CD4-positive, alpha-beta T cell (primary cell): ENCODE results near the gene KRT13. TPM values are rescaled to one million over a fixed set of nuclear protein-coding genes. Genes with fewer than 3 reads are reported as not detected.

Experiments
- ATAC-seq: fragments of 200-7000 bp; cut with Tn5 transposase; one replicate; pipeline ENCODE4 v1.10.0; 2022; ENCODE audit warnings: mild to moderate bottlenecking; ENCODE audit not compliant: poor library complexity
- CTCF ChIA-PET: fragments of 350-600 bp; sonication (Branson Sonifier 250); formaldehyde crosslinking; loops from one replicate; lab custom pipeline; 2021; ENCODE audit warnings: antibody characterized with exemption, inconsistent platforms; lab: Charles Lee
- POLR2A ChIA-PET: fragments of 350-600 bp; sonication (Branson Sonifier 250); formaldehyde crosslinking; loops from one replicate; lab custom pipeline; 2021; ENCODE audit warnings: antibody characterized with exemption, inconsistent platforms; lab: Charles Lee
- DNase-seq, 14 experiments: peaks; one replicate each; pipeline ENCODE4 v3.0.0-alpha.2; 2013 to 2020; ENCODE audit warnings: mixed read lengths in 2 of 14
- H3K27ac ChIP-seq, 2 donors: one replicate each; pipeline versions ENCODE4 v1.5.1 to v1.7.0; 2013; ENCODE audit warnings: low read length in 2 of 2, low read depth in 1 of 2, mild to moderate bottlenecking in 1 of 2
- H3K27me3 ChIP-seq, 2 experiments: 1 replicate in 1 of 2; 2 replicates in 1 of 2; pipeline versions ENCODE4 v1.6.1 to v1.7.0; 2013; ENCODE audit warnings: low read length in 2 of 2, control low read depth in 1 of 2, mild to moderate bottlenecking in 1 of 2, moderate library complexity in 1 of 2; ENCODE audit not compliant: insufficient read depth in 2 of 2, control insufficient read depth in 1 of 2
- H3K36me3 ChIP-seq: one replicate; pipeline ENCODE4 v1.6.1; 2013; ENCODE audit warnings: low read length, control low read depth; ENCODE audit not compliant: insufficient read depth
- H3K4me1 ChIP-seq: one replicate; pipeline ENCODE4 v1.6.1; 2013; ENCODE audit warnings: low read length, control low read depth; ENCODE audit not compliant: insufficient read depth
- H3K4me3 ChIP-seq: one replicate; pipeline ENCODE4 v1.5.1; 2013; ENCODE audit warnings: mild to moderate bottlenecking, low read length, moderate library complexity
- H3K9me3 ChIP-seq, 2 experiments: 1 replicate in 1 of 2; 2 replicates in 1 of 2; pipeline versions ENCODE4 v1.6.1 to v1.7.0; 2013; ENCODE audit warnings: low read length in 2 of 2, mild to moderate bottlenecking in 2 of 2, control low read depth in 1 of 2, moderate library complexity in 1 of 2; ENCODE audit not compliant: control insufficient read depth in 1 of 2, insufficient read depth in 1 of 2
- H3K27ac Mint-ChIP-seq: one replicate; pipeline ENCODE4 v1.8.0; 2020; ENCODE audit warnings: mixed read lengths
- H3K27me3 Mint-ChIP-seq: one replicate; pipeline ENCODE4 v1.8.0; 2021; ENCODE audit warnings: mixed read lengths
- H3K36me3 Mint-ChIP-seq: one replicate; pipeline ENCODE4 v1.8.0; 2021; ENCODE audit warnings: low read depth, mixed read lengths
- H3K4me1 Mint-ChIP-seq: one replicate; pipeline ENCODE4 v1.8.0; 2021; ENCODE audit warnings: low read depth, mixed read lengths
- H3K4me3 Mint-ChIP-seq: one replicate; pipeline ENCODE4 v1.8.0; 2020; ENCODE audit warnings: mild to moderate bottlenecking, mixed read lengths
- H3K9me3 Mint-ChIP-seq: one replicate; pipeline ENCODE4 v1.8.0; 2020; ENCODE audit warnings: mixed read lengths
- CTCF ChIP-seq: fragments of 200-600 bp; IDR thresholded peaks from one replicate; pipeline ENCODE4 v1.8.0; 2022; ENCODE audit warnings: antibody characterized with exemption, mild to moderate bottlenecking
- intact Hi-C, 2 experiments: fragments of 100-400 bp; cut with DNase I in 1 of 2; cut with micrococcal nuclease in 1 of 2; formaldehyde crosslinking; loops; one replicate each; pipeline versions ENCODE4 v1.15.1 to v1.9.0; 2023 to 2025; cut with DNase I, micrococcal nuclease
- total RNA-seq, 174 experiments: library from RNA in 2 of 174; stranded (reverse) in 2 of 174; gene quantifications; one replicate each; pipeline ENCODE4 v1.2.3 and lab custom pipeline; 2021 to 2026

KRT13 gene
- total RNA-seq, 2 experiments from 2014 or later: not detected

- TF ChIP-seq CTCF: no peak
- H3K9me3 ChIP-seq: no peaks in the 10 kb centered on the region
- peaks cover 12% of the 10 kb centered on the region for H3K4me1 ChIP-seq
- Mint-ChIP-seq H3K36me3 (no peaks in the 10 kb centered on the region), H3K27ac (no peak overlapping the region), H3K27me3 (no peaks in the 10 kb centered on the region), H3K4me1 (no peaks in the 10 kb centered on the region), H3K4me3 (no peak overlapping the region), H3K9me3 (no peaks in the 10 kb centered on the region)
- DNase-seq: no peak
- POLR2A ChIA-PET: no interaction called here
- ATAC-seq: no peak
- CTCF ChIA-PET: no interaction called here
- intact Hi-C loops: no loop called here
- no peaks in the 10 kb centered on the region for H3K36me3 ChIP-seq
- H3K27ac ChIP-seq: no peak overlapping the region
- no peak overlapping the region for H3K4me3 ChIP-seq
- H3K27me3 ChIP-seq: peaks cover 0 to 2% of the 10 kb centered on the region in 2 experiments
These were observed 19.1 kb downstream of the KRT13 start for GRCh38 chr17:41486316-41486715.

GRCh38 chr17:41484920-41485904 is 20.2 kb downstream of the KRT13 start:
- Histone ChIP-seq H3K4me3 (no peak overlapping the region), H3K27me3 (peaks cover 0 to 2% of the 10 kb centered on the region in 2 experiments), H3K36me3 (no peaks in the 10 kb centered on the region), H3K4me1 (peaks cover 5% of the 10 kb centered on the region), H3K9me3 (no peaks in the 10 kb centered on the region), H3K27ac (no peak overlapping the region)
- ATAC-seq: no peak
- ChIA-PET POLR2A (interaction anchor here (0.6 kb wide), 1 partner anchor 1666 kb away, joined by 3 read pairs; no protein-coding TSS in a partner anchor), CTCF (no interaction called here)
- H3K36me3 Mint-ChIP-seq: no peaks in the 10 kb centered on the region
- no peak overlapping the region for H3K27ac Mint-ChIP-seq
- H3K4me3 Mint-ChIP-seq: no peak overlapping the region
- DNase-seq: no peak
- no peaks in the 10 kb centered on the region for H3K9me3 Mint-ChIP-seq
- intact Hi-C loops: no loop called here
- TF ChIP-seq CTCF: no peak
- H3K27me3 Mint-ChIP-seq: no peaks in the 10 kb centered on the region
- H3K4me1 Mint-ChIP-seq: no peaks in the 10 kb centered on the region

DNA sequence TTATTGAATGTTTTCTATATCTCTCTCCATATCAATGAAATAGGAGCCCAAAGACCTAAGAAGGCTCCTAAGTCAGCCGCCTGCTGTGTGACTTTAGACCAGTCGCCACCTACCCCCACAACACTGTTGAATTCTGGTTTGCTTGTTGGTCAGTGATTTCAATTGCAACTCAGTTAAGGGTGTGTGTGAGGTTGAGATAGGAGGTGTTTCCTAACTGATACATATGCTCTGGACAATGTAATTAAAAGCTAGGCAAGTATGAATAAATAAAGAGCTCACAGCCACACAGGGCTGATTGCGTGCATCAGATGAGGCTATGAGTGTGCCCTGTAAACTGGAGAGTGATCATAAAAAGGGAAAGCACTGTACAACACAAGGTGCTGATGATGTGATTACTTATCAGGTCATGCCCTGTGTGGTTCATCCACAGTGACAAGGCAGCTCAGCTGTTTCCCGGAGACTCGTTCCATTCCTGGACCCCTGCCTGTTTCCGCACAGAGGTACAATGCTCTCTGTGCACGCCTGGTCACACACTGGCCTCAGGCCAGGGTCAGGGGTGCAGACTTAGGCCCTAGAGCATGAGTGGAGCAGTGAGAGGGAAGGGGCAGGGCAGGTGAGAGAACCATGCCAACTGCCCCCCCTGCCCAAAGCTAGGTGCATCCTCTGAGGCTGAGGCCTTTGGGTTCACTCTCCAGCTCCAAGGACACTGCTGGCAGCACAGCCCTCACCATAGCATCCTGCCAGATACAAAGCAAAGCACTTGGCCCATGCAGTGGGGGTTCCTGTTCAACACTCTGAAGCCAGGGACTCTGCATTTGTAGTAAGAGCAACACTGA is 21.2 kb downstream of the KRT13 start:
- CTCF ChIA-PET: no interaction called here
- no peaks in the 10 kb centered on the region for H3K36me3 Mint-ChIP-seq
- no peak overlapping the region for H3K27ac Mint-ChIP-seq

More for the DNA sequence above, 21.2 kb downstream of the KRT13 start:
- no peaks in the 10 kb centered on the region for H3K36me3 ChIP-seq
- Mint-ChIP-seq H3K9me3 (no peaks in the 10 kb centered on the region), H3K4me1 (no peaks in the 10 kb centered on the region), H3K4me3 (no peak overlapping the region), H3K27me3 (no peaks in the 10 kb centered on the region)
- H3K27me3 ChIP-seq: peaks cover 0 to 2% of the 10 kb centered on the region in 2 experiments
- no peak overlapping the region for H3K4me3 ChIP-seq
- intact Hi-C loops: no loop called here
- no peaks in the 10 kb centered on the region for H3K9me3 ChIP-seq
- no peaks in the 10 kb centered on the region for H3K4me1 ChIP-seq
- no peak for ATAC-seq
- TF ChIP-seq CTCF: no peak
- POLR2A ChIA-PET: interaction anchor here (0.6 kb wide), 1 partner anchor 1665 kb away, joined by 3 read pairs; no protein-coding TSS in a partner anchor
- no peak overlapping the region for H3K27ac ChIP-seq
- DNase-seq: no peak
